ENCODE data around the gene HORMAD1. TPM values are rescaled to one million over a fixed set of nuclear protein-coding genes. Genes with fewer than 3 reads are reported as not detected.
"Not testable (repeated sequence)": the region's sequence is repeated elsewhere in the genome, so short reads cannot be mapped to it uniquely, and the experiment has no call there.

HORMAD1 gene
- total and polyA plus RNA-seq, 12 donors = 0.14 to 0.46 (median 0.27) TPM; not detected in 8

- WGBS, 4 donors = 80 to 85% (median 83%) methylated on average over 11 of the region's 11 CpGs
- DNase-seq = no peak
Measured at GRCh38 chr1:150718225-150718891, 2.3 kb downstream of the HORMAD1 start.

GRCh38 chr1:150709031-150709430, 11.7 kb downstream of the HORMAD1 start:
- intact Hi-C loops (cut with DNase I); H3K36me3 ChIP-seq (replicated peaks in 1 of 2); H3K4me1 ChIP-seq (replicated peaks in 1 of 2); H3K4me3 ChIP-seq; DNase-seq; H3K27me3 ChIP-seq; H3K27ac ChIP-seq; H3K9me3 ChIP-seq (replicated peaks in 1 of 3): not testable (repeated sequence)
- WGBS, 4 donors = 65 to 86% (median 76%) methylated on average over 1 of the region's 1 CpG

More at GRCh38 chr1:150718225-150718891, 2.3 kb downstream of the HORMAD1 start:
- H3K4me1 ChIP-seq (replicated peaks in 1 of 2) = no peaks in the 10 kb centered on the region
- no peaks in the 10 kb centered on the region for H3K27me3 ChIP-seq
- TF ChIP-seq CTCF (IDR thresholded peaks at IDR 0.05) (no peak), POLR2A (IDR thresholded peaks at IDR 0.05) (no peak)
- intact Hi-C loops (cut with DNase I) = no loop called here
- no peaks in the 10 kb centered on the region for H3K9me3 ChIP-seq (replicated peaks in 1 of 3)
- no peaks in the 10 kb centered on the region for H3K36me3 ChIP-seq (replicated peaks in 1 of 2)
- H3K27ac ChIP-seq = no peak overlapping the region
- no peak overlapping the region for H3K4me3 ChIP-seq

DNA sequence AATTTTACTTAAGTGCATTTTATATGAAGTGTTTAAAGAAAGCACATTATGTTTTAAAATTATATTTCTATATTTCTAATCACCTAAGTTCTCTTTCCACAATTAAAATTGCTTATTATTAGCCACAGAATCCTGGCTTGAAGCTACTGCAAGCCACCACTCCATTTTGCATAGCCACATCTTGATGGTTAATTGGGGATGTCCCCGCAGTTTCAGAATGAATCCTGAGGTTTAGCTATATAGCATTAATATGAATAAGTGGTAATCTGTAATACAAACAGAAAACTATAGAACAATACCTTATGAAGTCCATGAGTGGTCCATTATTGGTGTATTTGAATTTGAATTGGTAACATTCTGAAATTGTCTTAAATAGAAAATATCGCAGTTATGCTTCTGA, 12.1 kb downstream of the HORMAD1 start:
- no peak for DNase-seq
- no peaks in the 10 kb centered on the region for H3K4me1 ChIP-seq (replicated peaks in 1 of 2)
- WGBS, 4 donors = 91 to 96% (median 94%) methylated on average over 2 of the region's 2 CpGs
- intact Hi-C loops (cut with DNase I) = no loop called here
- no peaks in the 10 kb centered on the region for H3K9me3 ChIP-seq (replicated peaks in 1 of 3)
- no peaks in the 10 kb centered on the region for H3K36me3 ChIP-seq (replicated peaks in 1 of 2)
- H3K27me3 ChIP-seq = no peaks in the 10 kb centered on the region
- no peak overlapping the region for H3K4me3 ChIP-seq
- TF ChIP-seq POLR2A (IDR thresholded peaks at IDR 0.05) (no peak), CTCF (IDR thresholded peaks at IDR 0.05) (no peak)
- no peak overlapping the region for H3K27ac ChIP-seq

DNA sequence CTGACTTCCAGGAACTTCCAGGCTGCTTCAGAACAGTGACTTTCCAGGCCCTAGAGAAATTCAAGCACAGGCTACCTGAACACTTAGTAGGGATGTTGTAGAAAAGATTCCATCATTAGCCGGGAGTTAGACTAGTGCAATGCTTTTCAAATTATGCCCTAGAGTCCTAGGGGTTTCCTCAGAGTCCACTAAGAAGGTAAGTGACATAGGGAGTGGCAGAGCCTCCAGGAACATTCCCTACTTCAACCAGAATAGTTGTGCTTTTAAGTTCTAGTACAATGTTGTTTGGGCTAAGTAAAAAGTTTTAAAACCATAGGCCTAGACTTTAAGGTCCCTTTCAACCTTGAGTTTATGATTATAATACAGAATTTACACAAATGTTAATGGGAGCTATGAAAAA, 14.6 kb downstream of the HORMAD1 start:
- intact Hi-C loops (cut with DNase I) = no loop called here
- no peak overlapping the region for H3K4me3 ChIP-seq
- H3K27ac ChIP-seq = no peak overlapping the region
- 80 to 100% (median 85%) methylated on average over 1 of the region's 1 CpG for WGBS, 4 donors
- no peak for TF ChIP-seq POLR2A (IDR thresholded peaks at IDR 0.05)
- no peak for TF ChIP-seq CTCF (IDR thresholded peaks at IDR 0.05)
- H3K27me3 ChIP-seq = no peaks in the 10 kb centered on the region
- no peak for DNase-seq
- H3K36me3 ChIP-seq (replicated peaks in 1 of 2) = no peaks in the 10 kb centered on the region
- H3K9me3 ChIP-seq (replicated peaks in 1 of 3) = no peaks in the 10 kb centered on the region
- no peaks in the 10 kb centered on the region for H3K4me1 ChIP-seq (replicated peaks in 1 of 2)

GRCh38 chr1:150703427-150703826, 17.3 kb downstream of the HORMAD1 start:
- no peaks in the 10 kb centered on the region for H3K4me1 ChIP-seq (replicated peaks in 1 of 2)
- H3K27ac ChIP-seq = no peak overlapping the region
- no peaks in the 10 kb centered on the region for H3K9me3 ChIP-seq (replicated peaks in 1 of 3)
- intact Hi-C loops (cut with DNase I) = no loop called here
- no peaks in the 10 kb centered on the region for H3K27me3 ChIP-seq
- TF ChIP-seq POLR2A (IDR thresholded peaks at IDR 0.05) (no peak), CTCF (IDR thresholded peaks at IDR 0.05) (no peak)
- H3K36me3 ChIP-seq (replicated peaks in 1 of 2) = no peaks in the 10 kb centered on the region
- no peak for DNase-seq
- no peak overlapping the region for H3K4me3 ChIP-seq

Data from adrenal gland (tissue), 12 donors.